NCI-H2107 (cell line): ENCODE data around the gene PCBD2.
A peak's percentile ranks its signal among the peaks of the same experiment; 100 is the strongest.
"Not testable (repeated sequence)": the region's sequence is repeated elsewhere in the genome, so short reads cannot be mapped to it uniquely, and the experiment has no call there.

ENCODE experiments used
- DNase-seq: peaks from one replicate; lab custom pipeline; 2025; lab: John Stamatoyannopoulos, UW

Gene PCBD2

DNA sequence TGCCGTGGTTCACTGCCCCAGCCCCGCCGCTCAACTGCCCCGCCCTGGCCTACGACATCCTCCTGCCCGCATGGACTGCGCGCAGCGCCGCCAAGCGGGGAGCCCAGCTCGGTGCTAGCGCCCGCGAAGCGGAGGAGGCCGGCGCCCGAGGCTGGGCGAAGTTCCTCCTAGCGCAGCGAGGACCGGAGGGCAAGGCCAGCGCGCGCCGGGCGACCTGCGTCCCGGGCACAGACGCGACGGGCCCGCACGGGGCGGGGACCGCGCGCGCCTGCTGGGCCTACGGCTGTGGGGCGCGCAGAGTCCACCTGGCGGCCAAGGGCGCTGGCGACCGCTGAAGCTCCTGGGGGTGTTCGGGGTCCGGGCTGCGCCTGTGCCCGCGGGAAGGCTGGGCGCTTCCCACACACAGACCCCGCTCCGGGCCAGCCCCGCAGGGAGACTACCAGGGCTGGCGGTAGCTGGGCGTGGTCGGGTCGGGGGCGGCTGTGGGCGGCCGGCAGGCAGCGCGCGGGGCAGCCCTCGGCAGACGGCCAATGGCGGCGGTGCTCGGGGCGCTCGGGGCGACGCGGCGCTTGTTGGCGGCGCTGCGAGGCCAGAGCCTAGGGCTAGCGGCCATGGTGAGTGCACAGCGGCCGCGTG, at the start of gene PCBD2:
TSS of gene PCBD2 (plus strand) at position 522 of the 636 bp plus-strand sequence. CDS start at position 531, 9 bp downstream.
- DNase-seq, result peak; percentile 64

DNA sequence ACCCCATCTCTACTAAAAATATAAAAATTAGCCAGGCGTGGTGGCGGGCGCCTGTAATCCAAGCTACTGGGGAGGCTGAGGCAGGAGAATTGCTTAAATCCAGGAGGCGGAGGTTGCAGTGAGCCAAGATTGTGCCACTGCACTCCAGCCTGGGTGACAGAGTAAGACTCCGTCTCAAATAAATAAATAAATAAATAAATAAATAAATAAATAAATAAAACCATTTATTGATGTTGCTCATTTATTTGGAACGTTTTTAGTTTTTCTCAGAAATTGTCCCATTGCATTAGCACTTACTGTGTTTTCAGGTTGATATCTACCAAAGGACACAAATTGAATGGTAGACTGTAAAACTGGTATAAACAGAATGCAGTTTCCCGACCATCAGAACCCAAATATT, 48.5 kb upstream of the PCBD2 start:
- not testable (repeated sequence) for DNase-seq

- DNase-seq, result no peak
Measured at GRCh38 chr5:134857401-134857800, 47.5 kb upstream of the PCBD2 start.

DNA sequence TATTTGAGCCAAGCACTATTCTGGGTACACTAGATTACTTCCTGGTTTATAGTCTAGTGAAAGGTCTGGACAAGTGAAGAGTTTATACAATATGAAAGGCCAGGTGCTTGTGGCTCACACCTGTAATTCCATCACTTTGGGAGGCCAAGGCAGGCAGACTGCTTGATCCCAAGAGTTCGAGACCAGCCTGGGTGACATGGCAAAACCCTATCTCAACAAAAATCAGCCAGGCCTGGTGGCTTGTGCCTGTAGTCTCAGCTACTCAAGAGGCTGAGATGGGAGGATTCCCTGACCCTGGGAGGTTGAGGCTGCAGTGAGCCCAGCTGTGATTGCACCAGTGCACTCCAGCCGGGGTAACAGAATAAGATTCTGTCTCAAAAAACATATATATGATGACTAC, 40.2 kb upstream of the PCBD2 start:
- DNase-seq, result no peak

- no peak for DNase-seq
Measured at GRCh38 chr5:134873494-134873893, 31.4 kb upstream of the PCBD2 start.

DNA sequence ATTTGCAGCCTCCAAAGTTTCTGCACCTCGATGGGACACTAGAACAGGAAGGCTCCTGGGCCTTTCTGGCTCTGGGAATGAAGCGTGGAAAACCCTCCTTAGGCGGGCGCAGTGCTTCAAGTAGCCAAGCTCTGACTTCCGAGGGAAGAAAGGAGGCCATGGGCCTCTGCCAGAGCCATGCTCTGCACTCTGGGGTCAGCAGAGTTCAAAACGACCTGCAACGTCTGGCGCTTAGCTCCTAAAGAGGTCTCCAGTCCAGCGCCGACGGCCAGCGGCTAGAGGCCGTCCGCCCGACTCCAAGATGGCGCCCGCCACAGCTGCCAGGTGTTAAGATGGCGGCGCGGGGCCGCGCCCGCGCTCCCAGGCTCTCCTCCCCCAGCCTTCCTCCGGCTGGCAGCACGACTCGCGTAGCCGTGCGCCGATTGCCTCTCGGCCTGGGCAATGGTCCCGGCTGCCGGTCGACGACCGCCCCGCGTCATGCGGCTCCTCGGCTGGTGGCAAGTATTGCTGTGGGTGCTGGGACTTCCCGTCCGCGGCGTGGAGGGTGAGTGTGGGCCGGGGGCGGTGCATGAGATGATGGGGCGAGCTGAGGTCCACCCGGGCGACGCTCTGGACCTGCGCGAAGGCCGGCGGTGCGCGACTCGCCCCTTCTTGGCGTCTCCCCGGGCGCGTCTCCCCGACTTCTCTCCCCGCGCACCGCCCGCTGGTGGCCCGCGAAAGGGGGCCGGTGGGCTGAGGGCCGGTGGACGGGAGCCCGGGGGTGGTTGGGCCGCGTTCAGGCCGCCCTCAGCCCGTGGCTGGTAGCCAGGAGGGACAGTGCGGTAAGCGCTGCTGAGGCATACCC, 30.7 kb upstream of the PCBD2 start, which contains the start of gene TXNDC15:
TSS of gene TXNDC15 (plus strand) at position 385 of the 844 bp plus-strand sequence. CDS start at position 442, 57 bp downstream.
- DNase-seq, result peak; percentile 40

GRCh38 chr5:134874831-134875655, 29.9 kb upstream of the PCBD2 start:
- DNase-seq, result no peak

- no peak for DNase-seq
Measured at GRCh38 chr5:134877159-134877558, 27.8 kb upstream of the PCBD2 start.

DNA sequence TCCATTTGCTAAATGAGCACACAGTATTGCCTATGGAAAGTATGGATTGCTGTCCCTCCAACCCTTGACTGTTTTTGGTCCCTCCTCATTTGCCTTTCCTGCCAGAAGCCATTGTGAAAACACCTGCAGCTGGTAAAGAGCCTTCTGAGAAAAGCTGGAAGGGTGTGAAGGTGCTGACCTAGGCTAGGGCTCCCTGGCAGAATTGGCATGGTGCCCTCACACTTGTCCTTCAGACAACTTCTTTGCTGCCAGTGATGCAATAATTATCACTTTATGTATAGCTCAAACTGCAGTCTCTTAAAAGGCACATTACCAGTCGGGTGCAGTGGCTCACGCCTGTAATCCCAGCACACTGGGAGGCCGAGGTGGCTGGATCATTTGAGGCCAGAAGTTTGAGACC, 26.5 kb upstream of the PCBD2 start:
- DNase-seq, result no peak

- DNase-seq, result no peak
Measured at GRCh38 chr5:134879456-134879855, 25.5 kb upstream of the PCBD2 start.

- not testable (repeated sequence) for DNase-seq
Measured at GRCh38 chr5:134880937-134881336, 24.0 kb upstream of the PCBD2 start.

DNA sequence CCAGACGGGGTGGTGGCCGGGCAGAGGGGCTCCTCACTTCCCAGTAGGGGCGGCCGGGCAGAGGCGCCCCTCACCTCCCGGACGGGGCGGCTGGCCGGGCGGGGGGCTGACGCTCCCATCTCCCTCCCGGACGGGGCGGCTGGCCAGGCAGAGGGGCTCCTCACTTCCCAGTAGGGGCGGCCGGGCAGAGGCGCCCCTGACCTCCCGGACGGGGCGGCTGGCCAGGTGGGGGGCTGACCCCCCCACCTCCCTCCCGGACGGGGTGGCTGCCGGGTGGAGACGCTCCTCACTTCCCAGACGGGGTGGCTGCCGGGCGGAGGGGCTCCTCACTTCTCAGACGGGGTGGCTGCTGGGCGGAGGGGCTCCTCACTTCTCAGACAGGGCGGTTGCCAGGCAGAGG, 23.2 kb upstream of the PCBD2 start:
- DNase-seq, result not testable (repeated sequence)

DNA sequence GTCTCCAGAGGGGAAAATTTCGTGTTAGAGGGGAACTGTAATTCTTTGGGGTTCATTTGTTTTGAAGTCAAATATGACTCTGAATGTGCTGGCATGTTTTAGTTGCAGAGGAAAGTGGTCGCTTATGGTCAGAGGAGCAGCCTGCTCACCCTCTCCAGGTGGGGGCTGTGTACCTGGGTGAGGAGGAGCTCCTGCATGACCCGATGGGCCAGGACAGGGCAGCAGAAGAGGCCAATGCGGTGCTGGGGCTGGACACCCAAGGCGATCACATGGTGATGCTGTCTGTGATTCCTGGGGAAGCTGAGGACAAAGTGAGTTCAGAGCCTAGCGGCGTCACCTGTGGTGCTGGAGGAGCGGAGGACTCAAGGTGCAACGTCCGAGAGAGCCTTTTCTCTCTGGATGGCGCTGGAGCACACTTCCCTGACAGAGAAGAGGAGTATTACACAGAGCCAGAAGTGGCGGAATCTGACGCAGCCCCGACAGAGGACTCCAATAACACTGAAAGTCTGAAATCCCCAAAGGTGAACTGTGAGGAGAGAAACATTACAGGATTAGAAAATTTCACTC, 17.3 kb upstream of the PCBD2 start:
- DNase-seq, result no peak

- DNase-seq, result no peak
Measured at GRCh38 chr5:134889335-134889734, 15.6 kb upstream of the PCBD2 start.

GRCh38 chr5:134891473-134891872, 13.5 kb upstream of the PCBD2 start:
- no peak for DNase-seq

GRCh38 chr5:134892282-134892681, 12.6 kb upstream of the PCBD2 start:
- DNase-seq, result no peak

- DNase-seq, result no peak
Measured at GRCh38 chr5:134892926-134893325, 12.0 kb upstream of the PCBD2 start.

GRCh38 chr5:134893748-134894505, 11.0 kb upstream of the PCBD2 start:
- no peak for DNase-seq

GRCh38 chr5:134902071-134902801, 2.7 kb upstream of the PCBD2 start:
- DNase-seq, result no peak

DNA sequence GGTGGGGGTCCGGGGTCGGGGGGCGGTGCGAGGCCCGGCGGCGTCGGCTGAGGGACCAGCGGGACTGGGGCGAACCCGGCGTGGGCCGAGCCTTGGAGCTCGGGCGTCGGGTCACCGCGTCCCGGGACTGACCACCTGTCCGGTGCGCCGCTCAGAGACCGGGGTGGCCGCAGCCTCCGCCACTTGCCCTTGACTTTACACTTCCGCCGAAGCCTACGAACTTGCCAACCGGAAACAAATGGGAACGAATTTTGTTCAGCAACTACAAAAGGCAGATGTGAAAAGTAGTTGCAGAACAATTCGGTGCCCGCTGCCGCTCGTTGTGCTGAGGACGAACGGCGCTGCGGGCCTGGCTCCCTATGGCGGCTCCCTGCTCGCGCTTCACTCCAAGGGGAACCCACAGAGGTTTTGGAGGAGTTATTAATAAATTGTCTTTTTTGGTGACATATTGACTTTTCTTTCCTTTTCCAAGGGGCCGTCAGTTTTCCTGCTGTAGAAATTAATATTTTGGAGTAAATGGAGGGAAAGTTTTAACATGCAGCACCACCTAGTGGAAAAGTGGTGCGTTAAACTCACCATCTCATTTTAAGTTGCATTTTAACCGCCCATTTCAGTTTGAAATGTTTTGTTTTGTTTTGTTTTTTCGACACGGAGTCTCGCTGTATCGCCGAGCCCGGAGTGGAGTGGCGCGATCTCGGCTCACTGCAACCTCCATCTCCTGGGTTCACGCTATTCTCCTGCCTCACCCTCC, 490 bp downstream of the PCBD2 start:
- DNase-seq, result no peak
